ENCODE data around the gene HIBCH. TPM values are rescaled to one million over a fixed set of nuclear protein-coding genes. Genes with fewer than 3 reads are reported as not detected.

HIBCH gene
- total and polyA plus RNA-seq, 4 donors = 20.2 to 65.2 (median 32.8) TPM

- Histone ChIP-seq H3K36me3 (ENCODE audit: control insufficient read depth in 4 of 4, insufficient read depth in 3 of 4, low read depth in 1 of 4, low read length in 3 of 4) (peaks cover 0 to 7% (median 4%) of the 10 kb centered on the region in 4 donors), H3K27me3 (ENCODE audit: control insufficient read depth in 4 of 4, insufficient read depth in 4 of 4, low read length in 3 of 4) (no peaks in the 10 kb centered on the region), H3K9ac (ENCODE audit: low read depth in 1 of 2, low read length in 2 of 2) (no peak overlapping the region), H3K4me3 (ENCODE audit: low read depth in 1 of 3, low read length in 3 of 3) (no peak overlapping the region), H3K9me3 (ENCODE audit: control insufficient read depth in 4 of 4, low read length in 3 of 4) (no peaks in the 10 kb centered on the region), H3K4me1 (ENCODE audit: control insufficient read depth in 4 of 4, insufficient read depth in 4 of 4, low read length in 3 of 4) (no peaks in the 10 kb centered on the region), H3K27ac (ENCODE audit: low read depth in 1 of 2, low read length in 2 of 2) (no peak overlapping the region)
- WGBS = 98% methylated on average over 7 of the region's 7 CpGs
- TF ChIP-seq, protein P1, sequence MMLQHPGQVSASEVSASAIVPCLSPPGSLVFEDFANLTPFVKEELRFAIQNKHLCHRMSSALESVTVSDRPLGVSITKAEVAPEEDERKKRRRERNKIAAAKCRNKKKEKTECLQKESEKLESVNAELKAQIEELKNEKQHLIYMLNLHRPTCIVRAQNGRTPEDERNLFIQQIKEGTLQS (IDR thresholded peaks at IDR 0.05) = no peak
- TF ChIP-seq GABPA (IDR thresholded peaks at IDR 0.05 in 1 of 2, conservative IDR thresholded peaks at IDR 0.05 in 1 of 2) (no peak), MAX (IDR thresholded peaks at IDR 0.05) (no peak), TAF1 (conservative IDR thresholded peaks at IDR 0.05) (no peak), RXRA (IDR thresholded peaks at IDR 0.05) (no peak)
- TF ChIP-seq, protein P2, sequence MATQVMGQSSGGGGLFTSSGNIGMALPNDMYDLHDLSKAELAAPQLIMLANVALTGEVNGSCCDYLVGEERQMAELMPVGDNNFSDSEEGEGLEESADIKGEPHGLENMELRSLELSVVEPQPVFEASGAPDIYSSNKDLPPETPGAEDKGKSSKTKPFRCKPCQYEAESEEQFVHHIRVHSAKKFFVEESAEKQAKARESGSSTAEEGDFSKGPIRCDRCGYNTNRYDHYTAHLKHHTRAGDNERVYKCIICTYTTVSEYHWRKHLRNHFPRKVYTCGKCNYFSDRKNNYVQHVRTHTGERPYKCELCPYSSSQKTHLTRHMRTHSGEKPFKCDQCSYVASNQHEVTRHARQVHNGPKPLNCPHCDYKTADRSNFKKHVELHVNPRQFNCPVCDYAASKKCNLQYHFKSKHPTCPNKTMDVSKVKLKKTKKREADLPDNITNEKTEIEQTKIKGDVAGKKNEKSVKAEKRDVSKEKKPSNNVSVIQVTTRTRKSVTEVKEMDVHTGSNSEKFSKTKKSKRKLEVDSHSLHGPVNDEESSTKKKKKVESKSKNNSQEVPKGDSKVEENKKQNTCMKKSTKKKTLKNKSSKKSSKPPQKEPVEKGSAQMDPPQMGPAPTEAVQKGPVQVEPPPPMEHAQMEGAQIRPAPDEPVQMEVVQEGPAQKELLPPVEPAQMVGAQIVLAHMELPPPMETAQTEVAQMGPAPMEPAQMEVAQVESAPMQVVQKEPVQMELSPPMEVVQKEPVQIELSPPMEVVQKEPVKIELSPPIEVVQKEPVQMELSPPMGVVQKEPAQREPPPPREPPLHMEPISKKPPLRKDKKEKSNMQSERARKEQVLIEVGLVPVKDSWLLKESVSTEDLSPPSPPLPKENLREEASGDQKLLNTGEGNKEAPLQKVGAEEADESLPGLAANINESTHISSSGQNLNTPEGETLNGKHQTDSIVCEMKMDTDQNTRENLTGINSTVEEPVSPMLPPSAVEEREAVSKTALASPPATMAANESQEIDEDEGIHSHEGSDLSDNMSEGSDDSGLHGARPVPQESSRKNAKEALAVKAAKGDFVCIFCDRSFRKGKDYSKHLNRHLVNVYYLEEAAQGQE (IDR thresholded peaks at IDR 0.05) = no peak
- TF ChIP-seq, protein P3, sequence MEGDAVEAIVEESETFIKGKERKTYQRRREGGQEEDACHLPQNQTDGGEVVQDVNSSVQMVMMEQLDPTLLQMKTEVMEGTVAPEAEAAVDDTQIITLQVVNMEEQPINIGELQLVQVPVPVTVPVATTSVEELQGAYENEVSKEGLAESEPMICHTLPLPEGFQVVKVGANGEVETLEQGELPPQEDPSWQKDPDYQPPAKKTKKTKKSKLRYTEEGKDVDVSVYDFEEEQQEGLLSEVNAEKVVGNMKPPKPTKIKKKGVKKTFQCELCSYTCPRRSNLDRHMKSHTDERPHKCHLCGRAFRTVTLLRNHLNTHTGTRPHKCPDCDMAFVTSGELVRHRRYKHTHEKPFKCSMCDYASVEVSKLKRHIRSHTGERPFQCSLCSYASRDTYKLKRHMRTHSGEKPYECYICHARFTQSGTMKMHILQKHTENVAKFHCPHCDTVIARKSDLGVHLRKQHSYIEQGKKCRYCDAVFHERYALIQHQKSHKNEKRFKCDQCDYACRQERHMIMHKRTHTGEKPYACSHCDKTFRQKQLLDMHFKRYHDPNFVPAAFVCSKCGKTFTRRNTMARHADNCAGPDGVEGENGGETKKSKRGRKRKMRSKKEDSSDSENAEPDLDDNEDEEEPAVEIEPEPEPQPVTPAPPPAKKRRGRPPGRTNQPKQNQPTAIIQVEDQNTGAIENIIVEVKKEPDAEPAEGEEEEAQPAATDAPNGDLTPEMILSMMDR (IDR thresholded peaks at IDR 0.05; ENCODE audit: low read depth, low read length, missing input control) = no peak
- DNase-seq (ENCODE audit: low spot score) = no peak
These were observed 47.7 kb downstream of the HIBCH start for GRCh38 chr2:190271783-190272456.

- Histone ChIP-seq H3K36me3 (ENCODE audit: control insufficient read depth in 4 of 4, insufficient read depth in 3 of 4, low read depth in 1 of 4, low read length in 3 of 4) (peaks cover 0 to 8% (median 3%) of the 10 kb centered on the region in 4 donors), H3K27ac (ENCODE audit: low read depth in 1 of 2, low read length in 2 of 2) (no peak overlapping the region), H3K9ac (ENCODE audit: low read depth in 1 of 2, low read length in 2 of 2) (no peak overlapping the region), H3K4me3 (ENCODE audit: low read depth in 1 of 3, low read length in 3 of 3) (no peak overlapping the region), H3K9me3 (ENCODE audit: control insufficient read depth in 4 of 4, low read length in 3 of 4) (no peaks in the 10 kb centered on the region), H3K4me1 (ENCODE audit: control insufficient read depth in 4 of 4, insufficient read depth in 4 of 4, low read length in 3 of 4) (no peaks in the 10 kb centered on the region), H3K27me3 (ENCODE audit: control insufficient read depth in 4 of 4, insufficient read depth in 4 of 4, low read length in 3 of 4) (no peaks in the 10 kb centered on the region)
- 83% methylated on average over 3 of the region's 3 CpGs for WGBS
- no peak for DNase-seq (ENCODE audit: low spot score)
- TF ChIP-seq, protein P3 (IDR thresholded peaks at IDR 0.05; ENCODE audit: low read depth, low read length, missing input control) = no peak
- TF ChIP-seq TAF1 (conservative IDR thresholded peaks at IDR 0.05) = no peak
- no peak for TF ChIP-seq JUND (IDR thresholded peaks at IDR 0.05)
- no peak for TF ChIP-seq EGR1 (IDR thresholded peaks at IDR 0.05; ENCODE audit: low read depth in 2 of 2)
- TF ChIP-seq, protein P2 (IDR thresholded peaks at IDR 0.05) = no peak
- TF ChIP-seq HNF4G (IDR thresholded peaks at IDR 0.05) = no peak
- no peak for TF ChIP-seq SP1 (IDR thresholded peaks at IDR 0.05)
- TF ChIP-seq, protein P1 (IDR thresholded peaks at IDR 0.05) = no peak
- no peak for TF ChIP-seq FOXA1 (IDR thresholded peaks at IDR 0.05)
- no peak for TF ChIP-seq RAD21 (IDR thresholded peaks at IDR 0.05)
- no peak for TF ChIP-seq RXRA (IDR thresholded peaks at IDR 0.05)
- TF ChIP-seq MAX (IDR thresholded peaks at IDR 0.05) = no peak
- TF ChIP-seq HNF4A (conservative IDR thresholded peaks at IDR 0.05) = no peak
- TF ChIP-seq FOXA2 (IDR thresholded peaks at IDR 0.05) = no peak
- TF ChIP-seq NR2F2 (IDR thresholded peaks at IDR 0.05) = no peak
- no peak for TF ChIP-seq GABPA (IDR thresholded peaks at IDR 0.05 in 1 of 2, conservative IDR thresholded peaks at IDR 0.05 in 1 of 2)
These were observed 49.3 kb downstream of the HIBCH start for GRCh38 chr2:190270298-190270697.

Measured in liver (tissue), 9 donors.